HG03060 (cell line): ENCODE data around the gene EBLN2.

Experiments
- ATAC-seq: cut with Tn5 transposase; IDR thresholded peaks from one replicate; pipeline ENCODE4 v1.9.1; 2021; ENCODE audit warnings: low read depth, moderate number of reproducible peaks; ENCODE audit not compliant: unreplicated experiment

The EBLN2 gene

GRCh38 chr3:73100741-73101559 lies 39.5 kb downstream of the EBLN2 start:
- no peak for ATAC-seq

GRCh38 chr3:73101881-73102280 lies 40.4 kb downstream of the EBLN2 start:
- ATAC-seq: no peak

DNA sequence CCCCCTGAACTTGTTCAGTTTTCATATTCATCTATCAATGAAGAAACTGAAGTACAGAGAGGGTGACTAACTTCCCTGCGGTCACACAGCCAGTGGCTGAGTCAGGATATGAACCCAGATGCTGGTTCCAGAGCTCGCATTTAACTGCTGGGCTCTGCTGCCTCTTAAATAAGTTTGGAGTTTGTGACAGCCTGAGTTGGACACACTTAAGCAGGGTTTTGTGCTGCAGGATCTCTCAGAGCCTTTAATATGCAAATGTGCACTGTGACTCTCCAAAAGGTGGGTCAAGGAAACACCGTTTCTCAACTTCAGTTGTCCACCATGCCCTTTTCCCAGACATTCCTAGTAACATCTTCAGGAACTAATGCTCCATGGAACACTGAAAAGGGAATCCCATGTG lies 45.8 kb downstream of the EBLN2 start:
- no peak for ATAC-seq

DNA sequence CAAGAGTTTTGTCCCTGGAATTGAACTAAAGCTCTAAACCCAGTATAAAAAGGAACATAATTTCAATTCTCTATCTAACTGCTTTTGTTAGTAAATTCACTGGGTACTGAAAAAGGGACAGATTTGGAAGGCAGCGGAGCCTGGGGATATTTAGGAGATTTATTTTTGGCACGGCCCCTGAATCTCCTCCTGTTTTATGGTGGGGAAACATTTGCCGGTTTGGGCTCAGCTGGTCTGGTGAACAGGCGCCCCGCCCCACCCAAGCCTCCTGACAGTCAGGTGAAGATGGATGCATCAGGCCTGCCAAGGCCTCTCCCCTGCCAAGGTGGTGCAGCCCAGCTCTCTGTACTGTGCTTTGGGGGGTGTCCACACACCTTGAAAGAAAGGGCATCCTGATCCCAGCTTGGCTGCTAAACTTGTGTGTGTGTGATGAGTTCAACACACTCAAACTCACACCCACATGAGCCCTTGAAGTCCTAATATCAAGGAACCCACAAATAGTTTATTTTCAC lies 46.3 kb downstream of the EBLN2 start:
- no peak for ATAC-seq

GRCh38 chr3:73108750-73109149 lies 47.3 kb downstream of the EBLN2 start:
- no peak for ATAC-seq

GRCh38 chr3:73110530-73110929 lies 49.1 kb downstream of the EBLN2 start:
- no peak for ATAC-seq
